Measurements from ENCODE around the gene MAP3K7. TPM values are rescaled to one million over a fixed set of nuclear protein-coding genes. Genes with fewer than 3 reads are reported as not detected.

Gene MAP3K7
- total RNA-seq, 1 donor from 2014 or later = 20.4 TPM

DNA sequence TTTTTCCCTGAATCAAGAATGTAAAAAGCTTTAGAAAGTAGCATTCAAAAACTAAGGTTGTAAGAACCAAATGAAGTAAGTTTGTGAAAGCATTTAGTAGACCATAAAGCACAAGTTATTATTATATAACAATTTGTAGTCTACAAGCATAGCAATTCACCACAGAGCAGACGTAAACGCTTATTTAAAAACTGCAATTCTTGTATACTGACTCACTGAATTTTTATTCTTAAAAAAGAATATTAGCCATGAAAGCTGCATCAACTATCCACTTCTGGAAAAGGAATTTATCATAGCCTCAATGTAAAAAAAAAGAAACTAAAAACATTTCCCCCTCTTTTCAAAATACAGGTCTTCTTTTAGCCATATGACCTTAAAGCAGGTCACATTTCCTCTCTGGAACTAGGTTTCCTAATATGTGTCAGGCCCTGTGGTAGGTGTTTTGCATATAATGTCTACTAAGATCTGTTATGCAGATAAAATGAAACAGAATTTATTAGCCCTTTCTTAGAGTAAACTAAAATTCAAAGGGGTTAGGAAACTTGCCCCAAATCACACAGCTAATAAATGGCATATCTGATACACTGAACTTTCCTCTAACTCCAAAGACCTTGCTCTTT is 2.1 kb downstream of the MAP3K7 start:
- no peaks in the 10 kb centered on the region for H3K9me3 ChIP-seq
- intact Hi-C loops (cut with DNase I) = no loop called here
- H3K27ac ChIP-seq = no peak overlapping the region
- no peak overlapping the region for H3K4me3 ChIP-seq
- ATAC-seq (no peak), DNase-seq (no peak)
- peaks cover 29% of the 10 kb centered on the region for H3K4me1 ChIP-seq
- TF ChIP-seq, protein P1, sequence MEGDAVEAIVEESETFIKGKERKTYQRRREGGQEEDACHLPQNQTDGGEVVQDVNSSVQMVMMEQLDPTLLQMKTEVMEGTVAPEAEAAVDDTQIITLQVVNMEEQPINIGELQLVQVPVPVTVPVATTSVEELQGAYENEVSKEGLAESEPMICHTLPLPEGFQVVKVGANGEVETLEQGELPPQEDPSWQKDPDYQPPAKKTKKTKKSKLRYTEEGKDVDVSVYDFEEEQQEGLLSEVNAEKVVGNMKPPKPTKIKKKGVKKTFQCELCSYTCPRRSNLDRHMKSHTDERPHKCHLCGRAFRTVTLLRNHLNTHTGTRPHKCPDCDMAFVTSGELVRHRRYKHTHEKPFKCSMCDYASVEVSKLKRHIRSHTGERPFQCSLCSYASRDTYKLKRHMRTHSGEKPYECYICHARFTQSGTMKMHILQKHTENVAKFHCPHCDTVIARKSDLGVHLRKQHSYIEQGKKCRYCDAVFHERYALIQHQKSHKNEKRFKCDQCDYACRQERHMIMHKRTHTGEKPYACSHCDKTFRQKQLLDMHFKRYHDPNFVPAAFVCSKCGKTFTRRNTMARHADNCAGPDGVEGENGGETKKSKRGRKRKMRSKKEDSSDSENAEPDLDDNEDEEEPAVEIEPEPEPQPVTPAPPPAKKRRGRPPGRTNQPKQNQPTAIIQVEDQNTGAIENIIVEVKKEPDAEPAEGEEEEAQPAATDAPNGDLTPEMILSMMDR (IDR thresholded peaks at IDR 0.05) = no peak
- no peaks in the 10 kb centered on the region for H3K36me3 ChIP-seq
- H3K27me3 ChIP-seq = no peaks in the 10 kb centered on the region

DNA sequence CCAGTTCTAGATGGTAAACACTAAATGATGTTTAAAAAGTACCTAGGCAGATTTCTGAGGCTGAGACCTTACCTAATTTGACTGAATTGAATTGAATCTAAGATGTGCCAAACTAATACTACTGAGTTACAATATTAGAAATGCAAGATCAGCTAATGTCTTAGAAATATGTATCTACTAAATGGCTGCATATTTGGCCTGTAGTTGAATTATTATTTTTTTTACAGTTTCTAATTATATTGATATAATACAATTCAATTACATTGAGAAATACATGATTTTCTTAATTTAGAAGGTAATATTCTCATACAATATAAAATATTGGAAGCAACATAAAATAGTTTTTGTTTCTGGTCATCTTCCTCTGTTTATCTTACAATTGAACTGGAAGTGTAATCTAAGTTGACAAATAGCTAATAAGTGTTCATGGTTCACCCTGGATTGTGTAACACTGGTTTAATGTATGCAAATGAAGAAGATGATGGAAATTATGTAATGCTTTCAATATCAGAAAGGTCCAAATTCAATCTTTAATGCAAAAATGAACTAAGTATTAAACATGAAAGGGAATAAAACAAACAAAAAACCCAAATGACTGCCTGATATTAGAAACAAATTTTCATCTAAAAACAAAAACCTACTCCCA is 2.9 kb downstream of the MAP3K7 start:
- intact Hi-C loops (cut with DNase I) = no loop called here

DNA sequence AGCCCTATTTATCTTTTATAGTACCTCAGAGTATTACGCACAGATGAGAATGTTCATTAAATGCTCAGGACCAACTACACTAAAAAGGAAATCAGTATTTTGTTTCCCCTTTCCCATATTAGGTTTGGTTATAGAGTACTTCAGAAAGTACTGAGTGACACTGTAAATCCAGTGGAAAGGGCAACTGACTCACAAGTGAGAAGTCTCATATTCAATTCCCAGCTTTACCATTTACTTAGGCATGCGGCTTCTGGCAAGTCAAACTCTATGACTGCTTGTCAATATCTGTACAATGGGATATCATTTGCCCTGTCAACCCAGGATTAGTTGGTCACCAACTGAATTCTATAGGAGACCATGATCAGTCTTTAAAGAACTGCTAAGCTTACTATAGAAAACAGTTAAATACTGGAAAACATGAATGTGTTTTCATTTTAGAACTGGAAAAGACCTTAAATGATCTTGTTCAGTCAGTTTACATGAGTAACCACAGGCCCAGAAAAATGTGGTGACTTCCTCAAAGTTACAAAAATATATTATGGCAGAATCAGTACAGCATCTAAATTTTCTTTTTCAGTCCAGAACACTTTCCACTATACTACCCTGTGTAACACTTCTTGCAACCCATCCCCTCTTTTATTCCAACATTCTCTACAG is 3.6 kb downstream of the MAP3K7 start:
- TF ChIP-seq, protein P1 (IDR thresholded peaks at IDR 0.05) = no peak
- peaks cover 29% of the 10 kb centered on the region for H3K4me1 ChIP-seq
- no peak overlapping the region for H3K4me3 ChIP-seq
- no peaks in the 10 kb centered on the region for H3K36me3 ChIP-seq
- H3K27ac ChIP-seq = no peak overlapping the region
- no peaks in the 10 kb centered on the region for H3K27me3 ChIP-seq
- ATAC-seq = no peak
- no peaks in the 10 kb centered on the region for H3K9me3 ChIP-seq
- no peak for DNase-seq
- intact Hi-C loops (cut with DNase I) = no loop called here

More for the DNA sequence above, 2.9 kb downstream of the MAP3K7 start:
- ATAC-seq = no peak
- Histone ChIP-seq H3K4me1 (peaks cover 29% of the 10 kb centered on the region), H3K27me3 (no peaks in the 10 kb centered on the region), H3K4me3 (no peak overlapping the region), H3K27ac (no peak overlapping the region), H3K9me3 (no peaks in the 10 kb centered on the region), H3K36me3 (no peaks in the 10 kb centered on the region)
- DNase-seq = no peak
- TF ChIP-seq, protein P1 (IDR thresholded peaks at IDR 0.05) = no peak

DNA sequence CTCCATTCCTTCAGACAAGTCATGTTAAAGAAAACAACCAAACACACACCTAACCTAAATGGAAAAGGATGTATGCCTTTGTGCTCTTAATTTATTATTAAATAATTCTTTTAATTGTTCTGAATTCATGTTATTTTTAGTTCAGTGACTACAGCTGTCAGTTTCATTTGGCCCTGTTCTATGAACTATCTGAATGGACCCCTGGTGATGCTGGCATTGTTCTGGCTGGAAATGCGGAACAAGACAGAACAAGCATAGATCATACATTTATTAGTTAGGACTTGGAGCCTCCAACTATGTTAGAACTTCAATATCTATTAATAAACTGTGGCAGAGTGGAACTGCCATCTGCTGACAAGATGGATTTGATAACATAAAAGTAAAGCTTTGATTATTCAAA is 5.7 kb downstream of the MAP3K7 start:
- H3K27me3 ChIP-seq = no peaks in the 10 kb centered on the region
- intact Hi-C loops (cut with DNase I) = no loop called here
- H3K9me3 ChIP-seq = no peaks in the 10 kb centered on the region
- ATAC-seq (no peak), DNase-seq (no peak)
- no peak overlapping the region for H3K4me3 ChIP-seq
- H3K36me3 ChIP-seq = no peaks in the 10 kb centered on the region
- TF ChIP-seq, protein P1 (IDR thresholded peaks at IDR 0.05) = no peak
- H3K4me1 ChIP-seq = peaks cover 25% of the 10 kb centered on the region
- no peak overlapping the region for H3K27ac ChIP-seq

DNA sequence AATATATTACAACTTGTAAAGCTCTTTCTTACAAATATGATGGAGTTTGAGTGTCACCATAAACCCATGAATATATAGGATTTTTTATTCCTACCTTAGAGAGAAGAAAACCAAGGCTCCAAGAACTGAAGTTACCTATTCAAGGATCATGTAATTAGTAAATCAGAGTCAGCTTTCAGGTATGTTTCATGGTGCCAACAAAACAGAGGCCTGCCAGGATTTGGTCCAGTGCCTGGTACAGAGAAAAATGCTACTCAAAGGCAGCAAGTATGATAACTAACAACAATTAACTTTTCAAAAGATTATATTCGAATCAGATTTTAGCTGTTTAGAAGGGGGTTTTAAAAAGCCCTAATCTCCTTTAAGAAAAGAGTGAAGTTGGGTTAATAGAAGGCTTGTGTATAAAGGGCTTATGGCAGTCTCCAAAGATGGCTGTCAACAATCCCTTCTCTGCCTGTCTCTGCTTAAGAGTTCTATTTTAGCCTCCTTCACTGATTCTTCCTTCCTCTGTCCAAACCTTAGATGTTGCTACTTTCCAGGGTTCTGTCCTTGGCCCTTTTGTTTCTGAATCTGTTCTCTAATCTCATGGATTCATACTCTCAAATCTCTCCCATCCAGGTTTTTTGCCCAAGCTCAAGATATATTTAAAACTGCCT is 7.8 kb downstream of the MAP3K7 start:
- Histone ChIP-seq H3K27ac (no peak overlapping the region), H3K27me3 (no peaks in the 10 kb centered on the region), H3K4me1 (peaks cover 6% of the 10 kb centered on the region), H3K9me3 (no peaks in the 10 kb centered on the region), H3K36me3 (no peaks in the 10 kb centered on the region), H3K4me3 (no peak overlapping the region)
- ATAC-seq = no peak
- TF ChIP-seq, protein P1 (IDR thresholded peaks at IDR 0.05) = no peak
- intact Hi-C loops (cut with DNase I) = no loop called here
- DNase-seq = no peak

Measured in upper lobe of right lung (tissue), 1 donor.